Skeletal muscle satellite cell (primary cell): ENCODE data around the gene SLC39A13.

Experiments
- H3K27me3 ChIP-seq: 2 replicates; pipeline ENCODE4 v1.7.0; 2013; ENCODE audit warnings: low read length; ENCODE audit not compliant: control insufficient read depth, insufficient read depth
- H3K36me3 ChIP-seq: 2 replicates; pipeline ENCODE4 v1.7.0; 2013; ENCODE audit warnings: mild to moderate bottlenecking, control low read depth, low read length; ENCODE audit not compliant: insufficient read depth
- H3K4me1 ChIP-seq: 2 replicates; pipeline ENCODE4 v1.7.0; 2013; ENCODE audit warnings: low read length; ENCODE audit not compliant: control insufficient read depth, insufficient read depth
- H3K4me2 ChIP-seq: 2 replicates; pipeline ENCODE4 v1.7.0; 2013; ENCODE audit warnings: mild to moderate bottlenecking, low read length
- H3K4me3 ChIP-seq: 2 replicates; pipeline ENCODE4 v1.7.0; 2013; ENCODE audit warnings: low read length
- H3K9ac ChIP-seq: 2 replicates; pipeline ENCODE4 v1.7.0; 2013; ENCODE audit warnings: mild to moderate bottlenecking, low read depth, low read length, moderate library complexity
- H3K9me3 ChIP-seq: replicated peaks from 2 replicates; pipeline ENCODE4 v1.7.0; 2013; ENCODE audit warnings: mild to moderate bottlenecking, control low read depth, low read length

SLC39A13 gene

GRCh38 chr11:47375020-47375419, 33.4 kb upstream of the SLC39A13 start:
- Histone ChIP-seq H3K9ac (no peak overlapping the region), H3K4me3 (no peak overlapping the region), H3K4me1 (peaks cover 8% of the 10 kb centered on the region), H3K27me3 (no peaks in the 10 kb centered on the region), H3K4me2 (no peak overlapping the region), H3K9me3 (no peaks in the 10 kb centered on the region), H3K36me3 (no peaks in the 10 kb centered on the region)

DNA sequence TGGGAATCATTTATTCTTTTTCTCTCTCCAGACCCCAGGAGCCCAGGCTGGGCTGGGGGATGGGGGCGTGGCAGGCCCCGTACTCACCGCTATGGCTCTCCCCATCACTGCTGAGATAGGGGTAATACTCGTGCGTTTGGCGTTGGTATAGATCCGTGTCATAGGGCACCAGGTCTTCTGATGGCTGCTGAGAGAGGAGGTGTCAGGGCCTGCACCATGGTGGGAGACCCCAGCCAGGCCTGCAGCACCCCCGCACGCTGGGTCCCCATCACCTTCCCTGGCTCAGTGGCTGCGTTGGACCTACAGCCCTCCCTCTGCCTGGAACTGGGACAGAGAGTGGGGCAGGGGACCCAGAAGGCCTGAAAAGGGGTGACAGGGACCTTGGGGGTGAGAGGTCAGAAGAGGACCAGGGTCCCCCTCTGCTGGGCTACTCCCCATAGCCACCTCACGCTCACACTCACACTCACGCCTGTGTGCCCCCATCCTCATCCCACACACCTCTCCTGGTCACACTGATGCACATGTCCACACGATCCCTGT, 32.8 kb upstream of the SLC39A13 start:
- H3K36me3 ChIP-seq: no peaks in the 10 kb centered on the region
- no peaks in the 10 kb centered on the region for H3K9me3 ChIP-seq
- H3K27me3 ChIP-seq: no peaks in the 10 kb centered on the region
- no peak overlapping the region for H3K4me3 ChIP-seq
- H3K4me2 ChIP-seq: no peak overlapping the region
- peaks cover 8% of the 10 kb centered on the region for H3K4me1 ChIP-seq
- no peak overlapping the region for H3K9ac ChIP-seq

GRCh38 chr11:47376107-47376524, 32.3 kb upstream of the SLC39A13 start:
- Histone ChIP-seq H3K4me3 (no peak overlapping the region), H3K27me3 (no peaks in the 10 kb centered on the region), H3K9me3 (no peaks in the 10 kb centered on the region), H3K4me1 (peaks cover 8% of the 10 kb centered on the region), H3K36me3 (no peaks in the 10 kb centered on the region), H3K4me2 (no peak overlapping the region), H3K9ac (no peak overlapping the region)

- Histone ChIP-seq H3K4me2 (no peak overlapping the region), H3K9ac (no peak overlapping the region), H3K36me3 (no peaks in the 10 kb centered on the region), H3K9me3 (no peaks in the 10 kb centered on the region), H3K4me3 (no peak overlapping the region), H3K27me3 (no peaks in the 10 kb centered on the region), H3K4me1 (peaks cover 8% of the 10 kb centered on the region)
These were observed 31.6 kb upstream of the SLC39A13 start for GRCh38 chr11:47376525-47377371.

DNA sequence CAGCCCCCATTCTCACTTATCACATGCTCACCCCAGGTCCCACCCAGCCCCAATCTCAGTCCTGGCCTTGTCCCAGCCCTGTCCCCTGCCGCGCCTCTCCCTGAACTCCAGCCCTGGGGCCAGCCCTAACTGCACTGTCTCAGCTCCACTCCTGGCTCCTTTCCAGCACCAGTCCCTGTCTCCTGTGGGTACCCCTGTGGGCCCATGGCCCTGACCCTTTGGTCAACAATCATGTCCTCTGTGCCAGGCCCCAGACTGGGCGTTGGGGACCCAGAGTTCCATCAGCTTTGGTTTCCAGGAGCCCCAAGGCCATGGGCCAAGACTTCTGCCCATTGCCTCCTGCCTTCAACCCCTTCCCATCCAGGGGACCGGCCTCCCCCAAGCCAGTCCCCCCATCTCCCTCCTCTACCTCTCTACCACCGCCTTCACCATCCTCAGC, 30.8 kb upstream of the SLC39A13 start:
- H3K9ac ChIP-seq: no peak overlapping the region
- no peaks in the 10 kb centered on the region for H3K36me3 ChIP-seq
- H3K4me3 ChIP-seq: no peak overlapping the region
- peaks cover 8% of the 10 kb centered on the region for H3K4me1 ChIP-seq
- H3K4me2 ChIP-seq: no peak overlapping the region
- H3K9me3 ChIP-seq: no peaks in the 10 kb centered on the region
- no peaks in the 10 kb centered on the region for H3K27me3 ChIP-seq

DNA sequence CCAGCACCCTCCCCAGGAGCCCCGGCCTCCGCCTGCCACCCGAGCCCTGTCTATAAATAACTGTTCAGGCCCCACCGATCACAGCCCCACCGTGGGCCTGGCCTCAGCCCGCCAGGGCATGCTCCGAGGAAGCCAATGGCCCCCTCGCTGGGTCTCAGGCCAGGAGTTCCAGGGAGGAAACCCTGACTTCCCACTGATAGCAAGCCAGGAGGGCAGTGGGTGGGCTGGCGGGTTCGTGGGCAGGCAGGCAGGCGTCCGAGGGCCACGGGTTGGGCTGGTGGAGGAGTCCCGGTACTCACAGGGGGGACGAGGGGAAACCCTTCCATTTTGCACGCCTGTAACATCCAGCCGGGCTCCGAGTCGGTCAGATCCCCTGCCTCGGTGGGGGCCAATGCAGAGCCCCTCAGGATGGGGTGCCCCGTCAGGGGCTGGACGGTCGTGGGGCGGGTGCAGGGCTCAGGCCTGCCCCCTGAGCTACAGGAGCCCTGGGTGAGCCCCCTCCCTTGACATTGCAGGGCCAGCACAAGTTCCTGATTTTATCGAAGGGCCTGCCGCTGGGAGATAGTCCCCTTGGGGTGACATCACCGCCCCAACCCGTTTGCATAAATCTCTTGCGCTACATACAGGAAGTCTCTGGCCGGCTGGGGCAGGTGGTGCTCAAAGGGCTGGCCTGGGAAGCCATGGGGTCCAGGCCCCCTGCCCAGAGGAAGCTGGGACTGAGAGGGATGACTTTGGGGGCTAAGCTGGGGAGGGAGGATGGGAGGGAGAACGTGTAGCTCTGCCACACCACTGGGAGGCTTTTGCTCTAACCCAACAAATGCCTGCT, 30.2 kb upstream of the SLC39A13 start, which contains the start of gene SPI1:
TSS of gene SPI1 (minus strand) at position 538 of the 826 bp plus-strand sequence. CDS start at position 344, 194 bp downstream.
- H3K4me1 ChIP-seq: peaks cover 8% of the 10 kb centered on the region
- no peak within 1 kb of the TSS for H3K4me3 ChIP-seq
- H3K27me3 ChIP-seq: no peaks in the 10 kb centered on the region
- no peaks in the 10 kb centered on the region for H3K36me3 ChIP-seq
- no peak within 1 kb of the TSS for H3K9ac ChIP-seq
- no peaks in the 10 kb centered on the region for H3K9me3 ChIP-seq
- no peak within 1 kb of the TSS for H3K4me2 ChIP-seq

DNA sequence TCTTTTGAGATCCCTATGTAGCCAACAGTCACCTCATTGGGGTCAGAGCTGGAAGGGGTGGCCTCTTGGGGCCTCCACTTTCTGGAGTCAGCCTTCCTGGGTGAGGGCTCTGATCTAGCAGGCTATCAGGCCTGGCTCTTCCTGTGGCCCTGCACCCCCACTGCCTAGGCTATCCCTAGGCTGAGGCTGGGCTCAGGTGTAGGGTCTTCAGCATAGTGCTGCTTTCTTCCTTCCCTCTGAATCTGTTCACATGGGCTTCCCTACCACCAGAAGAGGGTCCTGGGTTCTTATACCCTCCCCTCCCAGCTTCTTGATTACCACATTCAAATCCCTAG, 29.6 kb upstream of the SLC39A13 start:
- no peaks in the 10 kb centered on the region for H3K9me3 ChIP-seq
- no peaks in the 10 kb centered on the region for H3K27me3 ChIP-seq
- peaks cover 8% of the 10 kb centered on the region for H3K4me1 ChIP-seq
- H3K36me3 ChIP-seq: no peaks in the 10 kb centered on the region
- H3K4me3 ChIP-seq: no peak overlapping the region
- H3K9ac ChIP-seq: no peak overlapping the region
- H3K4me2 ChIP-seq: no peak overlapping the region

DNA sequence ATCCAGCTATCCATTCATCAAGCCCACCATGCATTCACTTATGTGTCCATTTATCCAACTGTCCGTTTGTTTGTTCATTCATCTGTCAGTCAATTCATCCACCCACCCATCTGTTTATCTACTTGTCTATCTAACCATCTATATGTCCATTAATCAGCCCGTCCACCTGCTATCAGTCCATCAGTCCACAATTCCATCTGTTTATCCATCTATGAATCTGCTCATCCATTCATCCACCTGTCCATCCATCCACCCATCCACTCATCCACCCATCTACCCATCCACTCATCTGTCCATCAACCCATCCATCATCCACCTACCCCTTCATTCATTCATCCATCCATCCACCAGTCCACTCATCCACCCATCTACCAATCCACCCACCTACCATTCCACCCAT, 29.1 kb upstream of the SLC39A13 start:
- Histone ChIP-seq H3K27me3 (no peaks in the 10 kb centered on the region), H3K9ac (no peak overlapping the region), H3K36me3 (no peaks in the 10 kb centered on the region), H3K4me3 (no peak overlapping the region), H3K9me3 (no peaks in the 10 kb centered on the region), H3K4me1 (peaks cover 4% of the 10 kb centered on the region), H3K4me2 (no peak overlapping the region)

DNA sequence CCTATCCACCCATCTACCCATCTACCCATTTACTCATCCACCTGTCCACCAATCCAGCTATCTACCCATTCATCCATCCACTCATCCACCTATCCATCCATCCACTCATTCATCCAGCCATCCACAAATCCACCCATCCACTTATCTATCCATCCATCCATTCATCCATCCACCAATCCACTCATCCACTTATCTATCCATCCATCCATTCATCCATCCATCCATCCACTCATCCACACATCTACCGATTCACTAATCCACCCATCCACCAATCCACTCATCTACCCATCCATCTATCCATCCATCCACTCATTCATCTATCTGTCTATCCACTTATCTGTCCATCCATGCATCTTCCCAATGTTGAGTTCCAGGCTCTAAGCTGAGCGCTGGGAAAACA, 28.3 kb upstream of the SLC39A13 start:
- no peaks in the 10 kb centered on the region for H3K36me3 ChIP-seq
- H3K27me3 ChIP-seq: no peaks in the 10 kb centered on the region
- no peaks in the 10 kb centered on the region for H3K4me1 ChIP-seq
- no peaks in the 10 kb centered on the region for H3K9me3 ChIP-seq
- H3K4me2 ChIP-seq: no peak overlapping the region
- no peak overlapping the region for H3K4me3 ChIP-seq
- no peak overlapping the region for H3K9ac ChIP-seq

- H3K27me3 ChIP-seq: no peaks in the 10 kb centered on the region
- no peaks in the 10 kb centered on the region for H3K36me3 ChIP-seq
- H3K9ac ChIP-seq: no peak overlapping the region
- no peaks in the 10 kb centered on the region for H3K4me1 ChIP-seq
- H3K4me2 ChIP-seq: no peak overlapping the region
- H3K9me3 ChIP-seq: no peaks in the 10 kb centered on the region
- H3K4me3 ChIP-seq: no peak overlapping the region
These were observed 25.3 kb upstream of the SLC39A13 start for GRCh38 chr11:47383071-47383470.

GRCh38 chr11:47384498-47384897, 23.9 kb upstream of the SLC39A13 start:
- Histone ChIP-seq H3K9me3 (no peaks in the 10 kb centered on the region), H3K36me3 (no peaks in the 10 kb centered on the region), H3K4me2 (no peak overlapping the region), H3K4me3 (no peak overlapping the region), H3K9ac (no peak overlapping the region), H3K27me3 (no peaks in the 10 kb centered on the region), H3K4me1 (no peaks in the 10 kb centered on the region)
